ENCODE data around the gene MLST8. TPM values are rescaled to one million over a fixed set of nuclear protein-coding genes. Genes with fewer than 3 reads are reported as not detected.

MLST8 gene
- total RNA-seq, 1 donor from 2014 or later, result 51.6 TPM

DNA sequence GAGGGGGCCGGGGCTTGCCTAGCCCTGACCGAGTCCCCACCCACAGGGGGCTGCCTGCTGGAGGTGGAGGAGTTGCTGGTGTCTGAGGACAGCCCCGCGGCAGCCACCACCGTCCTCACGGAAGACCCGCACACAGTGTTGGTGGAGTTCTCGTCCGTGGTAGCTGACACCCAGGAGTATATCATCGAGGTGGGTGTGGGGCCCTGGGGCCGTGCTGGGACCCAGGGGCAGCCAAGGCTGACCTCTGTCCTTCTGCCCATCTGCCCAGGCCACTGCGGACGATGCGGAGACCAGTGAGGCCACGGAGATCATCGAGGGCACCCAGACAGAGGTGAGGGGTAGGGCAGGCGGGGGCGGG is 29.5 kb downstream of the MLST8 start:
- Histone ChIP-seq H3K36me3 (peaks cover 0 to 53% of the 10 kb centered on the region in 2 donors), H3K27me3 (peaks cover 9% of the 10 kb centered on the region), H3K4me1 (peaks cover 39% of the 10 kb centered on the region), H3K27ac (no peak overlapping the region), H3K4me3 (no peak overlapping the region), H3K9me3 (no peaks in the 10 kb centered on the region)
- TF ChIP-seq POLR2A (IDR thresholded peaks at IDR 0.05), result no peak
- DNase-seq (ENCODE audit: extremely low spot score in 2 of 2), result no peak
- intact Hi-C loops (cut with DNase I), result no loop called here

DNA sequence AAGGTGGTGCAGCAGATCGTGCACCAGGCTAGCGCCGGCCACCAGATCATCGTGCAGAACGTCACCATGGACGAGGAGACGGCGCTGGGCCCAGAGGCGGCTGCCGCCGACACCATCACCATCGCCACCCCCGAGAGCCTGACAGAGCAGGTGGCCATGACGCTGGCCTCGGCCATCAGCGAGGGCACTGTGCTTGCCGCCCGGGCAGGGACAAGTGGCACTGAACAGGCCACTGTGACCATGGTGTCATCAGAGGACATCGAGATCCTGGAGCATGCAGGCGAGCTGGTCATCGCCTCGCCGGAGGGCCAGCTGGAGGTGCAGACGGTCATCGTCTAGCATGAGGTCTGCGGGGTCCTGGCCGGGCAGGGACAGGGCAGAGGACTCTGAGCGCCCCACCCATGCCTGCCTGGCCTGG is 30.0 kb downstream of the MLST8 start:
- peaks cover 9% of the 10 kb centered on the region for H3K27me3 ChIP-seq
- peaks cover 0 to 49% of the 10 kb centered on the region in 2 donors for H3K36me3 ChIP-seq
- DNase-seq (ENCODE audit: extremely low spot score in 2 of 2), result no peak
- TF ChIP-seq POLR2AphosphoS5 (IDR thresholded peaks at IDR 0.05; ENCODE audit: insufficient read depth in 1 of 2, low read depth in 1 of 2), result no peak
- no peak for TF ChIP-seq POLR2A (IDR thresholded peaks at IDR 0.05)
- TF ChIP-seq CTCF (IDR thresholded peaks at IDR 0.05), result no peak
- H3K9me3 ChIP-seq, result no peaks in the 10 kb centered on the region
- no peak overlapping the region for H3K4me3 ChIP-seq
- H3K4me1 ChIP-seq, result peaks cover 38% of the 10 kb centered on the region
- intact Hi-C loops (cut with DNase I), result no loop called here
- H3K27ac ChIP-seq, result no peak overlapping the region

DNA sequence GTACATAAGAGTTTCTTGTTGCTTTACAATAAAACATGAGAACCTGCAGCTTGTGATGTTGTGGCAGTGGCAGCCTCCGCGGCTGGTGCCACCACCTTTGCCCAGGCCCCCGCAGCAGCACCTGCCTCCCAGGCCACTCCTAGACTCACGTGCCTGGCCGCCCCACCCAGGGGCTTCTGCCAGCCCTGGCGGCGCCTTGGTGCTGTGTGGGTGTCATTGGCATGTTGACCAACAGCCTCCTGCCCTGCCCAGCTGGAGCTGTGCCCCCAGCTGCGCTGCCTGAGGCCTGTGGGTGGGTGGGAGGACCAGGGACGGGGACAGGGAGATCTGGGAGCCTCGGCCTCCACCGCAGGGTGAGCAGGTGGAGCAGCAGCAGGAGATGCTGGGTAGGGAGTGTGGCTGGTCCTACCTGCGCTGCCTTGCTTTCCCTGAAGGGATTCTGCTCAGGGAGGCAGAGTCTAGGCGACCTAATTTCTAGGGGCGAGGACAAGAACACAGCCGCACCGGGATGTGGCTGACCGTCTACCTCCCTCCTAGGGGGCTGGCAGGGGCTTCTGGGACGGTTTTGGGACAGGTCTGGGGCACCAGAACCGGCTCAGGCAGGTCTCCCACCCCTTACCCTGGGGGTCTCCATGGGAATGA is 30.6 kb downstream of the MLST8 start:
- H3K4me1 ChIP-seq, result peaks cover 33% of the 10 kb centered on the region
- no peaks in the 10 kb centered on the region for H3K9me3 ChIP-seq
- TF ChIP-seq POLR2AphosphoS5 (IDR thresholded peaks at IDR 0.05; ENCODE audit: insufficient read depth in 1 of 2, low read depth in 1 of 2) (no peak), CTCF (IDR thresholded peaks at IDR 0.05) (no peak), POLR2A (IDR thresholded peaks at IDR 0.05) (no peak)
- H3K4me3 ChIP-seq, result no peak overlapping the region
- H3K27ac ChIP-seq, result no peak overlapping the region
- intact Hi-C loops (cut with DNase I), result no loop called here
- no peak for DNase-seq (ENCODE audit: extremely low spot score in 2 of 2)
- peaks cover 0 to 47% of the 10 kb centered on the region in 2 donors for H3K36me3 ChIP-seq
- peaks cover 9% of the 10 kb centered on the region for H3K27me3 ChIP-seq

DNA sequence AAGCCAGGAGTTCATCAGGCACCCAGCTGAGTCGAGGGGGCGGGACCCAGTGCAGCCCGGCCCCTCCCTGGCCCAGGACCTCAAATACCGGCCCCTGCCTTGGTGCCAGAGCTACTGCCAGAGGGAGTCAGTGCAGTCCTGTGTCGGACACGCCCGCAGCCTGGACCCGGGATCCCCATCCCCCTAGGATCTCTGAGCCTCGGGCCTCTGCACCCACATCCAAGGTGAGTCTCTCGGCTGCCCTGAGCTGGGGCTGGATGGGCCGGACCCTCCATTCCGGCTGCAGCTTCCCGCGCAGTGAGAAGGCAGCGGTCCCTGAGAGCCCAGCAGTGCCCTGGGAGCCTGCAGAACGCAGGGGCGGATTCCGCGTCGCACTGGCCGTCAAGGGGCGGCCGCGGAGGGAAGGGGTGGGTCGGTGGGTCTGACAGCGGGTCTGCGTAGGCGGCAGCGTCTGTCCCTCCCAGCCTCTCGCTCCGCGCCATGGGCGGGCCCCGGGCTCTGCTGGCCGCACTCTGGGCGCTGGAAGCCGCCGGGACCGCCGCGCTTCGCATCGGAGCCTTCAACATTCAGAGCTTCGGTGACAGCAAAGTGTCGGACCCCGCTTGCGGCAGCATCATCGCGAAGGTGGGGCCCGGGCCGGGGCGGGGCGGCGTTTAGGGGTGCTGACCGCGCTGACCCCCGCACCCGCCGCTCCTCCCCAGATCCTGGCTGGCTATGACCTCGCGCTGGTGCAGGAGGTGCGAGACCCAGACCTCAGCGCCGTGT is 31.3 kb downstream of the MLST8 start, which contains the start of gene DNASE1L2:
DNASE1L2 (plus strand) TSS at position 108 of the 765 bp plus-strand sequence; CDS start at position 481, 373 bp downstream.
- Histone ChIP-seq H3K4me3 (peak within 1 kb of the TSS; percentile 3 to 22), H3K36me3 (peaks cover 0 to 42% of the 10 kb centered on the region in 2 donors), H3K4me1 (peaks cover 26% of the 10 kb centered on the region), H3K27ac (no peak within 1 kb of the TSS), H3K9me3 (no peaks in the 10 kb centered on the region), H3K27me3 (peaks cover 9% of the 10 kb centered on the region)
- DNase-seq (ENCODE audit: extremely low spot score in 2 of 2), result no peak
- no peak for TF ChIP-seq POLR2AphosphoS5 (IDR thresholded peaks at IDR 0.05; ENCODE audit: insufficient read depth in 1 of 2, low read depth in 1 of 2)
- no peak for TF ChIP-seq CTCF (IDR thresholded peaks at IDR 0.05)
- no peak for TF ChIP-seq POLR2A (IDR thresholded peaks at IDR 0.05)
- intact Hi-C loops (cut with DNase I), result no loop called here

DNA sequence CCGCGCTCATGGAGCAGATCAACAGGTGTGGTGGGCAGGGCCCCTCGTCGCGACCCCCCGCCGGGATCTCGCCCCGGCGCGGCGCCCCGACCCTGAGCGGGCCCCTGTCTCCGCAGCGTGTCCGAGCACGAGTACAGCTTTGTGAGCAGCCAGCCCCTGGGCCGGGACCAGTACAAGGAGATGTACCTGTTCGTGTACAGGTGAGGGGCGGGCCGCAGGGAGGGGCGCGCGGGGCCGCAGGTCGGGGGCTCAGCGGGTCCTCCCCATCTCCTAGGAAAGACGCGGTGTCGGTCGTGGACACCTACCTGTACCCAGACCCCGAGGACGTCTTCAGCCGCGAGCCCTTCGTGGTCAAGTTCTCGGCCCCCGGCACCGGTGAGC is 31.8 kb downstream of the MLST8 start:
- no peaks in the 10 kb centered on the region for H3K9me3 ChIP-seq
- intact Hi-C loops (cut with DNase I), result no loop called here
- peaks cover 22% of the 10 kb centered on the region for H3K4me1 ChIP-seq
- H3K27ac ChIP-seq, result no peak overlapping the region
- TF ChIP-seq CTCF (IDR thresholded peaks at IDR 0.05) (no peak), POLR2AphosphoS5 (IDR thresholded peaks at IDR 0.05; ENCODE audit: insufficient read depth in 1 of 2, low read depth in 1 of 2) (no peak), POLR2A (IDR thresholded peaks at IDR 0.05) (no peak)
- H3K27me3 ChIP-seq, result peaks cover 9% of the 10 kb centered on the region
- H3K36me3 ChIP-seq, result peaks cover 0 to 36% of the 10 kb centered on the region in 2 donors
- H3K4me3 ChIP-seq, result no peak overlapping the region
- no peak for DNase-seq (ENCODE audit: extremely low spot score in 2 of 2)

Data from vagina (tissue), 2 donors.